ENCODE data around the gene C16orf74.

DNA sequence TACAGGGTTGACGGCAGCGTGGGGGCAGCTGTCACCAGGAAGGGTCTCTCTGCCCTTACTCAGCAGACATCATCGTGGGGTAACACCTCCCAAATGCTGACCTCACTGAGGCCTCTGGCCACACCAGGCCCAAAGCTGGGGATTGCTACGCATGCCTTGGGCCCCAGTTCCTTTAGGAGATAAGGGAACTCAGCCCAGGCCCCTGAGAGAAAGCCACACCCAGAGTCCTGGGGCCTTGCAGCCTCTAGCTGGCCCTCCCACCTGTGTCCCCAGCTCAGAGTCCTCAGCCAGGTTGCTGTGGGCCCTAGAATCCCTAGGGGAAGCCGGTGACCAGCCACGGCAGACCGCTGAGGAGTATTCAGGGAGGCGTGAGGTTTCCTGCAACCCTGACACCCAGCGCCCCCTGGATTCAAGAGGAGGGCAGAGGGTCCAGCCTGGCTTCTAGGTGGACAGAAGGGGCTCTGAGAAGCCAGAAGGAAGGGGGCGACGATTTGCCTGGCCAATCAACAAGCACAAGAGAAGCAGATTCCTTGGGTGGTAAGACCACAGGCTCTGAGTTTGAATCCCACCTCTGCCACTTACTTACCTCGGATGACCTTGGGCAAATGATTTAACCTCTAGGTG is 51.8 kb downstream of the C16orf74 start:
- TF ChIP-seq CTCF (IDR thresholded peaks at IDR 0.05; ENCODE audit: low read depth, low read length, poor library complexity, severe bottlenecking) (no peak), EZH2phosphoT487 (IDR thresholded peaks at IDR 0.05; ENCODE audit: borderline replicate concordance, low read length) (no peak)
